Ovary (tissue), 9 donors: ENCODE results near the gene GLTPD2. TPM values are rescaled to one million over a fixed set of nuclear protein-coding genes. Genes with fewer than 3 reads are reported as not detected.

Source experiments
- DNase-seq, 5 donors: peaks; one replicate each; pipeline ENCODE4 v3.0.0-alpha.2; 2019 to 2020
- H3K27ac ChIP-seq, 2 donors: fragments of 200-600 bp; one replicate each; pipeline versions ENCODE4 v1.5.1 to v1.8.0; 2019 to 2022
- H3K27me3 ChIP-seq: fragments of 200-600 bp; one replicate; pipeline ENCODE4 v1.8.0; 2022
- H3K36me3 ChIP-seq: fragments of 200-600 bp; sonication (generic); one replicate; pipeline ENCODE4 v1.5.1; 2019
- H3K4me1 ChIP-seq: one replicate; pipeline ENCODE4 v1.8.1; 2013; ENCODE audit warnings: mild to moderate bottlenecking, moderate library complexity; ENCODE audit not compliant: insufficient read depth
- H3K4me3 ChIP-seq: fragments of 200-600 bp; sonication (generic); one replicate; pipeline ENCODE4 v1.5.1; 2017
- H3K9me3 ChIP-seq, 2 donors: fragments of 200-600 bp in 1 of 2; sonication (generic) in 1 of 2; one replicate each; pipeline versions ENCODE4 v1.5.1 to v1.8.1; 2013 to 2019; ENCODE audit warnings: mild to moderate bottlenecking in 1 of 2, moderate library complexity in 1 of 2
- CTCF ChIP-seq, 3 donors: fragments of 450-650 bp in 2 of 3; fragments of 200-600 bp in 1 of 3; IDR thresholded peaks; one replicate each; pipeline versions ENCODE4 v1.5.1 to v1.8.0; 2016 to 2022; ENCODE audit warnings: antibody characterized with exemption in 3 of 3, mild to moderate bottlenecking in 1 of 3
- EP300 ChIP-seq: sonication (generic); formaldehyde crosslinking; IDR thresholded peaks from one replicate; pipeline ENCODE4 v1.6.1; 2017; ENCODE audit warnings: antibody characterized with exemption
- POLR2A ChIP-seq: fragments of 450-650 bp; IDR thresholded peaks from one replicate; pipeline ENCODE4 v1.6.1; 2017; ENCODE audit warnings: antibody characterized with exemption, mild to moderate bottlenecking, moderate library complexity
- WGBS, 3 donors: extraction: QIAGEN DNeasy Blood & Tissue Kit in 1 of 3; methylation state at CpG; one replicate each; pipeline versions ENCODE4 v1.1.5 to v1.1.7; 2013 to 2017; 5-methylcytosine and 5-hydroxymethylcytosine counted together
- intact Hi-C, 4 donors: fragments of 100-400 bp; cut with DNase I; formaldehyde crosslinking; loops; one replicate each; pipeline versions ENCODE4 v1.11.0 to v1.15.1; 2022 to 2023
- polyA plus RNA-seq, 2 donors: library from polyadenylated mRNA; stranded (reverse); fragments of 200-250 nt in 1 of 2; fragments of 350-450 nt in 1 of 2; fragmentation: Illumina TruSeq in 1 of 2; extraction: RNeasy Lipid Tissue Mini Kit (QIAGEN cat#74804) in 1 of 2; gene quantifications; one replicate each; pipeline ENCODE4 v1.2.3, GENCODE V29; 2013 to 2014
- total RNA-seq, 7 donors: library from RNA; depleted of rRNA in 2 of 7; stranded (reverse); fragments of >200 nt in 2 of 7; fragmentation: NEBNext Ultra II Directional in 3 of 7; extraction: Animal tissue kit (Norgen Biotek cat#: 25700) in 3 of 7; gene quantifications; one replicate each; pipeline versions ENCODE4 v1.1.0 to v1.2.4, GENCODE V29; 2016 to 2023
- donor health status: DM: no; HTN: no; CAD: no; lungs with moderate emphysema.
- donor health status: DM: no; HTN: no; CAD: no.
- donor health status: Bipolar disorder and iron deficiency.
- donor health status: DM: yes; HTN: yes; CAD: no.
- donor health status: DM: no; HTN: no; CAD: no.
- donor health status: DM: yes; HTN: yes; CAD: no.

GLTPD2 gene
- total and polyA plus RNA-seq, 9 donors, result not detected

GRCh38 chr17:4741544-4741943 lies 47.2 kb upstream of the GLTPD2 start:
- Histone ChIP-seq H3K36me3 (no peaks in the 10 kb centered on the region), H3K9me3 (no peaks in the 10 kb centered on the region), H3K27ac (no peak overlapping the region), H3K4me3 (no peak overlapping the region), H3K4me1 (peaks cover 5% of the 10 kb centered on the region), H3K27me3 (no peaks in the 10 kb centered on the region)
- no peak for TF ChIP-seq EP300
- no peak for TF ChIP-seq POLR2A
- DNase-seq, result no peak
- intact Hi-C loops, result no loop called here
- 94 to 98% (median 95%) methylated on average over 8 of the region's 8 CpGs for WGBS, 3 donors

- H3K27me3 ChIP-seq, result no peaks in the 10 kb centered on the region
Measured at GRCh38 chr17:4742133-4742532, 46.6 kb upstream of the GLTPD2 start.

GRCh38 chr17:4742629-4743028 lies 46.1 kb upstream of the GLTPD2 start:
- intact Hi-C loops, result no loop called here
- H3K4me1 ChIP-seq, result peaks cover 5% of the 10 kb centered on the region
- no peaks in the 10 kb centered on the region for H3K27me3 ChIP-seq
- H3K4me3 ChIP-seq, result no peak overlapping the region
- H3K9me3 ChIP-seq, result no peaks in the 10 kb centered on the region
- no peaks in the 10 kb centered on the region for H3K36me3 ChIP-seq
- 78 to 86% (median 84%) methylated on average over 9 to 10 of the region's 10 CpGs for WGBS, 3 donors
- no peak for TF ChIP-seq EP300
- DNase-seq, result no peak
- no peak overlapping the region for H3K27ac ChIP-seq

More at GRCh38 chr17:4742133-4742532, 46.6 kb upstream of the GLTPD2 start:
- Histone ChIP-seq H3K27ac (no peak overlapping the region), H3K36me3 (no peaks in the 10 kb centered on the region), H3K4me3 (no peak overlapping the region), H3K4me1 (peaks cover 5% of the 10 kb centered on the region), H3K9me3 (no peaks in the 10 kb centered on the region)
- TF ChIP-seq CTCF (IDR thresholded peaks at IDR 0.05) (no peak), EP300 (no peak), POLR2A (no peak)
- no peak for DNase-seq
- intact Hi-C loops, result no loop called here
- WGBS, 3 donors, result 90 to 92% (median 90%) methylated on average over 9 of the region's 9 CpGs

GRCh38 chr17:4743216-4743615 lies 45.5 kb upstream of the GLTPD2 start:
- no peaks in the 10 kb centered on the region for H3K36me3 ChIP-seq
- no peak for DNase-seq
- no peak overlapping the region for H3K4me3 ChIP-seq
- H3K4me1 ChIP-seq, result peaks cover 5% of the 10 kb centered on the region
- H3K27ac ChIP-seq, result no peak overlapping the region
- H3K9me3 ChIP-seq, result no peaks in the 10 kb centered on the region
- TF ChIP-seq EP300 (no peak), CTCF (IDR thresholded peaks at IDR 0.05) (no peak), POLR2A (no peak)
- 91 to 96% (median 94%) methylated on average over 8 of the region's 8 CpGs for WGBS, 3 donors
- intact Hi-C loops, result no loop called here
- no peaks in the 10 kb centered on the region for H3K27me3 ChIP-seq

GRCh38 chr17:4743898-4744297 lies 44.9 kb upstream of the GLTPD2 start:
- TF ChIP-seq POLR2A (no peak), EP300 (no peak), CTCF (IDR thresholded peaks at IDR 0.05) (no peak)
- intact Hi-C loops, result no loop called here
- Histone ChIP-seq H3K9me3 (no peaks in the 10 kb centered on the region), H3K27ac (no peak overlapping the region), H3K36me3 (no peaks in the 10 kb centered on the region), H3K4me3 (no peak overlapping the region), H3K4me1 (peaks cover 2% of the 10 kb centered on the region), H3K27me3 (no peaks in the 10 kb centered on the region)
- no peak for DNase-seq
- 80 to 89% (median 83%) methylated on average over 9 of the region's 9 CpGs for WGBS, 3 donors
